ENCODE results near the gene ADAMTSL1. TPM values are rescaled to one million over a fixed set of nuclear protein-coding genes. Genes with fewer than 3 reads are reported as not detected.

Gene ADAMTSL1
- total and polyA plus RNA-seq, 2 donors (not counting 3 experiments of a cell fraction or from before 2014, with no cell fraction given) = 15.0 to 18.4 TPM

DNA sequence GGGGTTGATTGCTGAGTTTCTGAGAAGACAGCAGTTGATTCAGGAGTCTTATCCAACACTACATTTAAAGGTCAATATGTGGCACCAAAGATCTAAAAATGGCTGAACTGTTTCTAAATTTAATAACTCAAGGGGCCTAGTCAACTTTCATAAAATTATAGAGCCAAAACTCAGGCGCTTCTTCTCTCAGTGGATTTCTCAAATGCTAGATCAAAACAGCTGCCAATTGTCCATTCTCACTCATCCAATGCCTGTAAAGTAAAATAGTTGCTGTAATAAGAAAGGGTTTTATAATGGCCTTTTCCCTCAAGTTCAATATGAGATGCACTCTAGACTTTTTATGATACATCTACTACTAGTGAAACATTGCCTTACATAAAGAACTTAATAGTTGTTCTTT, 26.5 kb downstream of the ADAMTSL1 start:
- Histone ChIP-seq H3K36me3 (ENCODE audit: control insufficient read depth in 2 of 2, extremely low read depth in 1 of 2, insufficient read depth in 2 of 2, low read length in 2 of 2) (peaks cover 0 to 3% of the 10 kb centered on the region in 2 experiments), H3K9ac (replicated peaks; ENCODE audit: extremely low read depth, insufficient read depth, low read length) (no peak overlapping the region), H3K27ac (ENCODE audit: insufficient read depth, low read depth, low read length) (no peak overlapping the region), H4K20me1 (replicated peaks; ENCODE audit: control insufficient read depth, extremely low read depth, insufficient read depth, low read length) (no peaks in the 10 kb centered on the region), H3K4me2 (ENCODE audit: insufficient read depth, low read length) (no peak overlapping the region), H3K27me3 (ENCODE audit: control insufficient read depth in 2 of 2, insufficient read depth in 2 of 2, low read length in 2 of 2) (no peaks in the 10 kb centered on the region), H2AFZ (ENCODE audit: low read depth, low read length) (no peak overlapping the region), H3K4me1 (ENCODE audit: control insufficient read depth, extremely low read depth, insufficient read depth, low read length) (no peaks in the 10 kb centered on the region), H3K79me2 (ENCODE audit: control insufficient read depth, insufficient read depth, low read length) (peaks cover 18% of the 10 kb centered on the region), H3K9me1 (replicated peaks; ENCODE audit: control insufficient read depth, extremely low read depth, insufficient read depth, low read length) (no peaks in the 10 kb centered on the region), H3K4me3 (replicated peaks in 1 of 3; ENCODE audit: insufficient read depth in 1 of 3, low read depth in 1 of 3, low read length in 3 of 3) (no peak overlapping the region), H3K9me3 (replicated peaks; ENCODE audit: control insufficient read depth, insufficient read depth, low read length) (no peaks in the 10 kb centered on the region)
- intact Hi-C loops (cut with micrococcal nuclease) (no loop called here), dilution Hi-C loops (cut with MboI; ENCODE audit: extremely low pct_ligation_motif_present, low sequenced_read_pairs) (no loop called here)
- ChIA-PET CTCF (no interaction called here), POLR2A (no interaction called here)
- no TSS peak for BruUV-seq (replicated peaks)
- FAIRE-seq (no peak), DNase-seq (ENCODE audit: low read depth, low spot score) (no peak)
- TF ChIP-seq, protein P1, sequence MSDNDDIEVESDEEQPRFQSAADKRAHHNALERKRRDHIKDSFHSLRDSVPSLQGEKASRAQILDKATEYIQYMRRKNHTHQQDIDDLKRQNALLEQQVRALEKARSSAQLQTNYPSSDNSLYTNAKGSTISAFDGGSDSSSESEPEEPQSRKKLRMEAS (IDR thresholded peaks at IDR 0.05; ENCODE audit: insufficient read depth, insufficient read length) = no peak
- TF ChIP-seq FOS (IDR thresholded peaks at IDR 0.05; ENCODE audit: borderline replicate concordance, insufficient read depth, low read length) (no peak), POLR2AphosphoS5 (IDR thresholded peaks at IDR 0.05; ENCODE audit: insufficient read depth, low read depth, low read length) (no peak), POLR2A (IDR thresholded peaks at IDR 0.05; ENCODE audit: low read depth, low read length) (no peak), GATA2 (IDR thresholded peaks at IDR 0.05; ENCODE audit: insufficient read depth, insufficient read length, low read depth, low read length) (no peak), JUN (IDR thresholded peaks at IDR 0.05; ENCODE audit: borderline replicate concordance, insufficient read depth, insufficient read length, low read depth) (no peak), EZH2 (IDR thresholded peaks at IDR 0.05; ENCODE audit: borderline replicate concordance, low read depth, low read length, severe bottlenecking) (no peak), MYC (IDR thresholded peaks at IDR 0.05; ENCODE audit: low read depth, low read length) (no peak)
- TF ChIP-seq, protein P2, sequence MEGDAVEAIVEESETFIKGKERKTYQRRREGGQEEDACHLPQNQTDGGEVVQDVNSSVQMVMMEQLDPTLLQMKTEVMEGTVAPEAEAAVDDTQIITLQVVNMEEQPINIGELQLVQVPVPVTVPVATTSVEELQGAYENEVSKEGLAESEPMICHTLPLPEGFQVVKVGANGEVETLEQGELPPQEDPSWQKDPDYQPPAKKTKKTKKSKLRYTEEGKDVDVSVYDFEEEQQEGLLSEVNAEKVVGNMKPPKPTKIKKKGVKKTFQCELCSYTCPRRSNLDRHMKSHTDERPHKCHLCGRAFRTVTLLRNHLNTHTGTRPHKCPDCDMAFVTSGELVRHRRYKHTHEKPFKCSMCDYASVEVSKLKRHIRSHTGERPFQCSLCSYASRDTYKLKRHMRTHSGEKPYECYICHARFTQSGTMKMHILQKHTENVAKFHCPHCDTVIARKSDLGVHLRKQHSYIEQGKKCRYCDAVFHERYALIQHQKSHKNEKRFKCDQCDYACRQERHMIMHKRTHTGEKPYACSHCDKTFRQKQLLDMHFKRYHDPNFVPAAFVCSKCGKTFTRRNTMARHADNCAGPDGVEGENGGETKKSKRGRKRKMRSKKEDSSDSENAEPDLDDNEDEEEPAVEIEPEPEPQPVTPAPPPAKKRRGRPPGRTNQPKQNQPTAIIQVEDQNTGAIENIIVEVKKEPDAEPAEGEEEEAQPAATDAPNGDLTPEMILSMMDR (IDR thresholded peaks at IDR 0.05; ENCODE audit: extremely low read depth in 1 of 2, insufficient read depth in 1 of 2, low read depth in 1 of 2, low read length in 2 of 2) = no peak
